ENCODE results near the gene RPP30.

RPP30 gene

DNA sequence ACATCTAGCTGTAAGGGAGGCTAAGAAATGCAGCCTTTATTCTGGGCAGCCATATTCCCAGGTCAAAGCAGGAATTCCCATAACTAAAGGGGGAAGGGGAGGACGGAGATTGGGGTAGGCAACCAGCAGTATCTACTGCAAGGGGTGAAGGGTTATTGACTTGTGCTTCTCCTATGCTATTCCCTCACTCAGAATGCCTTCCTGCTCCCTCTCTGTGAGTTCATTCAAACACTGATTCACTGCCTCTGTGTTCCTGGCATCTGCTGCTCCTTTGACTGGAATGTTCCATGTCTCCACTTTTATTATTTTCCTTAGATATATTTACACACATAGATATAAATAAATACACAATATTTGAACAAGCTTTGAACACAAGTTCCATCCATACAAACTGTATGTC lies 25.0 kb upstream of the RPP30 start:
- peak; percentile 9 for DNase-seq (ENCODE audit: low read depth)
- no peak overlapping the region for H3K4me3 ChIP-seq (ENCODE audit: low read length)
- TF ChIP-seq, protein P1, sequence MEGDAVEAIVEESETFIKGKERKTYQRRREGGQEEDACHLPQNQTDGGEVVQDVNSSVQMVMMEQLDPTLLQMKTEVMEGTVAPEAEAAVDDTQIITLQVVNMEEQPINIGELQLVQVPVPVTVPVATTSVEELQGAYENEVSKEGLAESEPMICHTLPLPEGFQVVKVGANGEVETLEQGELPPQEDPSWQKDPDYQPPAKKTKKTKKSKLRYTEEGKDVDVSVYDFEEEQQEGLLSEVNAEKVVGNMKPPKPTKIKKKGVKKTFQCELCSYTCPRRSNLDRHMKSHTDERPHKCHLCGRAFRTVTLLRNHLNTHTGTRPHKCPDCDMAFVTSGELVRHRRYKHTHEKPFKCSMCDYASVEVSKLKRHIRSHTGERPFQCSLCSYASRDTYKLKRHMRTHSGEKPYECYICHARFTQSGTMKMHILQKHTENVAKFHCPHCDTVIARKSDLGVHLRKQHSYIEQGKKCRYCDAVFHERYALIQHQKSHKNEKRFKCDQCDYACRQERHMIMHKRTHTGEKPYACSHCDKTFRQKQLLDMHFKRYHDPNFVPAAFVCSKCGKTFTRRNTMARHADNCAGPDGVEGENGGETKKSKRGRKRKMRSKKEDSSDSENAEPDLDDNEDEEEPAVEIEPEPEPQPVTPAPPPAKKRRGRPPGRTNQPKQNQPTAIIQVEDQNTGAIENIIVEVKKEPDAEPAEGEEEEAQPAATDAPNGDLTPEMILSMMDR (conservative IDR thresholded peaks at IDR 0.05; ENCODE audit: low read length): no peak

DNA sequence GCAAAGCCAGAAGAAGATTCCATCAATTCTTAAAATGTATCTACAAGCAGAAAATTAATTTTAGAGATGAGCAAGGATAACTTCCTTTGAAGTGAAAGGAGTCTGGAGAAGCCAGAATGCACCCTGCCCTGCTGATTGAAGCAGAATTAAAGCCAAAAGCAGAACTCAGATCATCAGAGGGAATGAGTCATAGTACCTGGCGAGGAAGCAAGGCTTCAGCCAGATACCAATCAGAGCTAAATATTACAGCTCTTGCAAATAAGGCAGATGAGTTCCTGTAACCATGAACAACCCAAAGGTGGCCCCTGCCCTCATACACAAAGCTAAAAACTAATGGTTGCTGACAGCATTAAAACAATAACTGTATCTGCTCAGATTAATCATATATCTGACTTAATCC lies 24.3 kb upstream of the RPP30 start:
- TF ChIP-seq, protein P1 (conservative IDR thresholded peaks at IDR 0.05; ENCODE audit: low read length): no peak
- peak; percentile 45 for DNase-seq (ENCODE audit: low read depth)
- H3K4me3 ChIP-seq (ENCODE audit: low read length): no peak overlapping the region

DNA sequence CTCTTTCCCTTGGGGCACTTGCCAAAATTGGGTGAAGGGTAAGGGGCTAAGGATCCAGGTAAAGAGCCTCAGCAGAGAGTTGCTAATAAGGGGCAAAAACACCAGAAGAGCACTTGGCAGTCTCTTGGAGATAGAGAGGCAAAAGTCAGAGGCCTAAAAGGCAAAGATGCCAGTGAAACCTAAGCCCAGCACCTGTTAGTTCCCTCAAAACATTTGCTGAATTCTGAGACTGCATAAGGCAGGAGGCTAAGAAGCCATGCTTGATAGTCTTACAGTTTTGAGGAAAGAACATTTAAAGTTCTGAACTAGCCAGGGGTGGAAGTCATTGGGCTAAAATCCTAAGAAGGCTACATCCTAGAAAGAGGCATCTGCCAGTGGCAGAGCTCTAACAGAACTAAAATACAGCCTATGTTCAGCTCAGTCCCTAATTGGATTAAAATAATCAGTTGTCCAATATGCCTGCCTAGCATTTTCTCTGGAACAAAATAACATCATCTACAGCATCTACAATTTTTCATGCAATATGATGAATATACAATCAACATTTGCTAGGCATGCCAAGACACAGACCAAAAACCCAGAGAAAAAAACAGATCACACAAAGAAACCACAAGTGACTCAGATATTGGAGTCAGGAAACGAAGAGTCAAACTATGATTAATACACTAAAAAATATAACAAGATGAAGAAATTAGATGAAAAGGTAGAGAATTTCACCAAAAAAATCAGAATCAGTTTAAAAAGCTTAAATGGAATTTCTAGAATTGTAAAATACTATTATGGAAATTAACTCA lies 21.6 kb upstream of the RPP30 start:
- peak; percentile 20 for DNase-seq (ENCODE audit: low read depth)
- H3K4me3 ChIP-seq (ENCODE audit: low read length): no peak overlapping the region
- TF ChIP-seq, protein P1 (conservative IDR thresholded peaks at IDR 0.05; ENCODE audit: low read length): no peak

DNA sequence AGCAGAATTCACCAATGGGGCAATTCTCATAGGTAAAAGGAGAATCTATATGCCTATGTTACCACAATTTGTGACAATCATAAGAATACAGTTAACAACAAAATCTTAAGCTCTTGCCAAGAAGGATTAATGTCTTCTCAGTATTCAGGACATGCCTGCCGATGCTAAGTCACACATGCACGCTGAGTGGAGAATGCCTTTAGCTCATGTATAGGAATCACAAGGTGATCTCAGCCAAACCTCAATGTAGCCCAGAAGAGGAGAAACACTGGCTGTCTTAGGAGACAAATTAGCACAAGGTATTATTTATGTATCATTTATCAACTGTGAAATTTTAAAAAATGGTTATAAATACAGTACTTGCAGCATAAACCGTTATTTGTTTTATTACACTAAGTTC lies 16.6 kb upstream of the RPP30 start:
- no peak for DNase-seq (ENCODE audit: low read depth)
- TF ChIP-seq, protein P1 (conservative IDR thresholded peaks at IDR 0.05; ENCODE audit: low read length): no peak
- H3K4me3 ChIP-seq (ENCODE audit: low read length): no peak overlapping the region

DNA sequence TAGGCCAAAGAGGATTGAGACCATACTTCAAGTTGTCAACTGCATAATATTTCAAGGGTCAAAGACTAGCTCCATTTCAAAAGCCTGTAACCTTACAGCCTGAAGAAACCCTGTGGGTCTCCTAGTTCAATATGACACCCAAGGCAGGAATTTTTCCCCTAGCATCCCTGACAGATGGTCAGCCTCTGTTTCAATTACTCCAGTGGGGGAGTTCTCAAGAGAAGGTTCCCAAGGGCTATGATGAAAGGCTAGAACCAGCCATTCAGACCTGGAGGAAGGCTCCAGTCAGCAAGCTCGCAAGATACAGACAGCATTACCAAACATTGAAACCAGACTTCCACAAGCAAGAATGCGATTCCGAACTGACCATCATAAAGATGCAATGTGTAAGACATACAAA lies 15.5 kb upstream of the RPP30 start:
- TF ChIP-seq, protein P1 (conservative IDR thresholded peaks at IDR 0.05; ENCODE audit: low read length): no peak
- DNase-seq (ENCODE audit: low read depth): no peak
- no peak overlapping the region for H3K4me3 ChIP-seq (ENCODE audit: low read length)

DNA sequence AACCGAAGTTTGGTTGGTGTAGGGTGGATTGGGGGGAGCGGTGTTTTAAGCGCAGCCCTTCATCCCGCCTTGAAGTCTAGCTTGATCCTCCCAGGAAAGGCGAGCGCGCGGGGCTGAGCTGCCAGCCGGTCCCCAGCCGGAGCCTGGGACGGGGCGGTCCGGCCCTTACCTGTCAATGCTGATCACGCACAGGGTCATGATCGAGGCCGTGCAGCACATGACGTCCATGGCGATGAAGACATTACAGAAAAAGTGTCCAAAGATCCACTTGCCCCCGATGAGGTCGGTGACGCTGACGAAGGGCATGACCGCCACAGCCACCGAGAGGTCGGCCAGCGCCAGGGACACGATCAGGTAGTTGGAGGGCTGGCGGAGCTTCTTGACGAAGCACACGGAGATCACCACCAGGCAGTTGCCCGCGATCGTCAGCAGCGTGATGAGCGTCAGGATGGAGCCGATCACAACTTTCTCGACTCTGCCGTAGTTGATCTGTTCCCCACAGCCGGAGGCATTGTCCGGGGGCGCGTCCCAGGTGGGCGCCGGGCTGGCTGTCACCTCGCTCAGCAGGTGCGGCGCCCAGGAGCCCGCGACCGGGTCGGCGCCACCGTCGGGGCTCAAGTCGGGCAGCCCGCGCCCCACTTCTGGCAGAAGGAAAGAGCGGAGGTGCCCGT lies 14.7 kb upstream of the RPP30 start:
- no peak for DNase-seq (ENCODE audit: low read depth)
- peak overlapping the region; percentile 55 for H3K4me3 ChIP-seq (ENCODE audit: low read length)
- TF ChIP-seq, protein P1 (conservative IDR thresholded peaks at IDR 0.05; ENCODE audit: low read length): no peak
